OCI-LY7 (cell line): ENCODE results near the gene RCCD1. TPM values are rescaled to one million over a fixed set of nuclear protein-coding genes. Genes with fewer than 3 reads are reported as not detected.

Experiments
- BruUV-seq: library from RNA; stranded (reverse); fragments of 400-500 nt; replicated peaks from 2 replicates; lab custom pipeline; 2021; lab: Mats Ljungman, UMichigan
- CTCF ChIA-PET: fragments of 300-600 bp; sonication (Branson Sonifier 250); formaldehyde crosslinking; loops from one replicate; lab custom pipeline; 2022; ENCODE audit warnings: antibody characterized with exemption; ENCODE audit not compliant: unreplicated experiment; lab: Charles Lee
- POLR2A ChIA-PET: fragments of 300-600 bp; sonication (Branson Sonifier 250); formaldehyde crosslinking; loops from one replicate; lab custom pipeline; 2022; ENCODE audit warnings: antibody characterized with exemption; lab: Charles Lee
- DNase-seq: peaks from one replicate; pipeline ENCODE4 v3.0.0-alpha.2; 2015; ENCODE audit warnings: low spot score
- H2AFZ ChIP-seq: fragments of 200-600 bp; sonication (generic), shearing (Covaris generic); 2 replicates; pipeline ENCODE4 v1.6.1; 2014; ENCODE audit warnings: mild to moderate bottlenecking, antibody characterized with exemption, low read length, moderate library complexity
- H3K27ac ChIP-seq: fragments of 200-600 bp; sonication (generic); 2 replicates; pipeline ENCODE4 v1.5.1; 2014; ENCODE audit warnings: mixed run types, low read depth, mild to moderate bottlenecking, moderate library complexity, low read length, inconsistent platforms; ENCODE audit not compliant: poor library complexity, severe bottlenecking
- H3K36me3 ChIP-seq: fragments of 200-600 bp; sonication (generic); 2 replicates; pipeline ENCODE4 v1.6.1; 2014; ENCODE audit warnings: mild to moderate bottlenecking, antibody characterized with exemption, low read length, moderate library complexity, mixed read lengths; ENCODE audit not compliant: insufficient read depth
- H3K4me1 ChIP-seq: fragments of 200-600 bp; sonication (generic); 2 replicates; pipeline ENCODE4 v1.5.1; 2014; ENCODE audit warnings: mild to moderate bottlenecking, low read length; ENCODE audit not compliant: insufficient read depth, poor library complexity, severe bottlenecking
- H3K4me2 ChIP-seq: fragments of 200-600 bp; sonication (generic); 2 replicates; pipeline ENCODE4 v1.6.1; 2014; ENCODE audit warnings: mild to moderate bottlenecking, low read length
- H3K4me3 ChIP-seq: fragments of 200-600 bp; sonication (generic); 2 replicates; pipeline ENCODE4 v1.5.1; 2014; ENCODE audit warnings: mild to moderate bottlenecking, low read depth, low read length; ENCODE audit not compliant: poor library complexity, severe bottlenecking
- H3K79me2 ChIP-seq: fragments of 200-600 bp; sonication (generic); 2 replicates; pipeline ENCODE4 v1.6.1; 2016; ENCODE audit warnings: low read depth, mild to moderate bottlenecking, low read length, moderate library complexity, mixed read lengths; ENCODE audit not compliant: insufficient read depth
- H3K9me2 ChIP-seq: fragments of 200-600 bp; sonication (generic); 2 replicates; pipeline ENCODE4 v1.6.1; 2016; ENCODE audit warnings: mild to moderate bottlenecking, low read length, mixed read lengths; ENCODE audit not compliant: insufficient read depth
- H3K9me3 ChIP-seq: fragments of 200-600 bp; sonication (generic); 2 replicates; pipeline ENCODE4 v1.6.1; 2014; ENCODE audit warnings: mild to moderate bottlenecking, mixed run types, low read length, mixed read lengths
- H4K20me1 ChIP-seq: fragments of 200-600 bp; sonication (generic); 2 replicates; pipeline ENCODE4 v1.6.1; 2014; ENCODE audit warnings: mild to moderate bottlenecking, antibody characterized with exemption, low read length, moderate library complexity, mixed read lengths; ENCODE audit not compliant: insufficient read depth
- EZH2phosphoT487 ChIP-seq: fragments of 200-600 bp; sonication (generic); IDR thresholded peaks from 2 replicates; pipeline ENCODE4 v1.6.1; 2018; ENCODE audit warnings: low read depth, borderline replicate concordance, mild to moderate bottlenecking, mixed run types, antibody characterized with exemption, low read length, moderate library complexity, mixed read lengths
- intact Hi-C: fragments of 100-400 bp; cut with micrococcal nuclease; formaldehyde crosslinking; loops from one replicate; pipeline ENCODE4 v1.10.0; 2022; ENCODE audit not compliant: unreplicated experiment
- total RNA-seq, 2 experiments: library from RNA; depleted of rRNA in 1 of 2; stranded (reverse); fragments of >200 nt in 1 of 2; shearing (Covaris generic) in 1 of 2; gene quantifications; 2 replicates each; pipeline ENCODE4 v1.2.3, GENCODE V29; 2014 to 2022
- TF ChIP-seq, protein P1 (sequence below): fragments of 200-600 bp; sonication (generic); conservative IDR thresholded peaks from 2 replicates; pipeline ENCODE4 v1.5.1; 2014; ENCODE audit warnings: mild to moderate bottlenecking, antibody characterized with exemption, low read length, moderate library complexity, mixed read lengths

RCCD1 gene
- total RNA-seq, 2 experiments from 2014 or later, result 77.7 to 84.5 TPM

DNA sequence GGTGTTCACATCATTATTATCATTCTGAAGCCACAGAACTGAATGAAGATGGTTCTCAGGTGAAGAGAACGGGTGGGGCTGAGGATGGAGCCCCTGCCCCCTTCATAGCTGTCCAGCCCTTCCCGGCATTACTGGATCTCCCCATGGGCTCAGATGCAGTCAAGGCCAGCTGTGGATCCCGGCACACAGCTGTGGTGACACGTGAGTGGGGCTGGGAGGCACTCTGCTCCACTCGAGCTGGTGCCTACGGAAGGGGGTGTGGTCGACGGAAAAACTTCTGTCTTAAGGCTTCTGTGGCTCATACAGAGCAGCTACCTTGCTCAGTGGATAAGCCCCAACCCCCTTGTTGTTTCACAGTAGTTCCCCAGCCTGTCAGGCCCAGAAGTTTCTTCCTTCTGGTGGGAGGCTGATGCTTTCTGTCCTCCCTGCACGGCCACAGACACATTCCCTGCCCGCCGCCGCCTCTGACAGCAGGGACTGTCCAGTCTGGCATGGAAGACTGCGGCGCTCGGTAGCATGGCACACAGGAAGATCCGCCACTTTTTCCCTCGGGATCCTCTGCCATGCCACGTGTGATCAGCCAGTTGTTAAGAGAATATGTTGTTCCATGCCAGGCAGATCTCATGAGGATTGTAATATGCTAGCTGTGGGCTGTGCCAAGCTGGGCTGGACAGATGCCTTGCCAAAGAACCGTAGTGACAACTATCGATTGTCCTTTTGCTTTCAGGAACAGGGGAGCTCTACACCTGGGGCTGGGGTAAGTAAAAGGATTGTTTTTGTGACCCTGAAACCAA lies 5.8 kb downstream of the RCCD1 start:
- H3K27ac ChIP-seq, result no peak overlapping the region
- H3K9me3 ChIP-seq, result no peaks in the 10 kb centered on the region
- H2AFZ ChIP-seq, result no peak overlapping the region
- no TSS peak for BruUV-seq
- no peaks in the 10 kb centered on the region for H3K9me2 ChIP-seq
- H4K20me1 ChIP-seq, result no peaks in the 10 kb centered on the region; the same call in 1 of the 2 replicates
- H3K79me2 ChIP-seq, result peaks cover 10% of the 10 kb centered on the region
- intact Hi-C loops, result no loop called here
- no peak overlapping the region for H3K4me3 ChIP-seq
- peaks cover 81% of the 10 kb centered on the region for H3K36me3 ChIP-seq
- H3K4me1 ChIP-seq, result peaks cover 11% of the 10 kb centered on the region
- H3K4me2 ChIP-seq, result no peak overlapping the region
- ChIA-PET CTCF (no interaction called here), POLR2A (interaction anchor here (0.7 to 2.1 kb wide), 3 partner anchors 28 to 67 kb away, joined by 3 to 5 read pairs (median 4); partner anchors contain the start of gene HDDC3)
- no peak for DNase-seq
- no peak for TF ChIP-seq EZH2phosphoT487
- TF ChIP-seq, protein P1, sequence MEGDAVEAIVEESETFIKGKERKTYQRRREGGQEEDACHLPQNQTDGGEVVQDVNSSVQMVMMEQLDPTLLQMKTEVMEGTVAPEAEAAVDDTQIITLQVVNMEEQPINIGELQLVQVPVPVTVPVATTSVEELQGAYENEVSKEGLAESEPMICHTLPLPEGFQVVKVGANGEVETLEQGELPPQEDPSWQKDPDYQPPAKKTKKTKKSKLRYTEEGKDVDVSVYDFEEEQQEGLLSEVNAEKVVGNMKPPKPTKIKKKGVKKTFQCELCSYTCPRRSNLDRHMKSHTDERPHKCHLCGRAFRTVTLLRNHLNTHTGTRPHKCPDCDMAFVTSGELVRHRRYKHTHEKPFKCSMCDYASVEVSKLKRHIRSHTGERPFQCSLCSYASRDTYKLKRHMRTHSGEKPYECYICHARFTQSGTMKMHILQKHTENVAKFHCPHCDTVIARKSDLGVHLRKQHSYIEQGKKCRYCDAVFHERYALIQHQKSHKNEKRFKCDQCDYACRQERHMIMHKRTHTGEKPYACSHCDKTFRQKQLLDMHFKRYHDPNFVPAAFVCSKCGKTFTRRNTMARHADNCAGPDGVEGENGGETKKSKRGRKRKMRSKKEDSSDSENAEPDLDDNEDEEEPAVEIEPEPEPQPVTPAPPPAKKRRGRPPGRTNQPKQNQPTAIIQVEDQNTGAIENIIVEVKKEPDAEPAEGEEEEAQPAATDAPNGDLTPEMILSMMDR, result no peak

DNA sequence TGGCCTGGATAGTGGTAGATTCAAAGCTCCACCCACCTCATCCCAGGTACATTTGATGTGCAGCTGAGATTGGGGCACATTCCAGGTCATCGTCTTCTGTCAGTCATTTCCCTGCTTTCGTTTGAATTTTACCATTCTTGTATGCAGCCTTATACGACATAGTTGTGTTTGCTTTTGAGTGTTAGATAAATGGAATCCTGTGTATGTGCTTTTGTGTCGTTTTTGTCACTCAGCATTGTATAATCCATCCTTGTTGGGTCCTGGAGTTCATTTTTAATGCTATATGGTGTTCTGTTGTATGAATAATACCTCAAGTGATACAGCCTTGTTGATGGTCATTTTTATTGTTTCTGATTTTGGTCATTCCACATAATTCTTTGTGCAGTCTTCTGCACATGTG lies 7.3 kb downstream of the RCCD1 start:
- DNase-seq, result no peak
- no peak overlapping the region for H2AFZ ChIP-seq
- H3K9me2 ChIP-seq, result no peaks in the 10 kb centered on the region
- POLR2A ChIA-PET, result no interaction called here
- H3K79me2 ChIP-seq, result no peaks in the 10 kb centered on the region
- no TSS peak for BruUV-seq
- H3K4me3 ChIP-seq, result no peak overlapping the region
- H3K4me1 ChIP-seq, result no peaks in the 10 kb centered on the region
- H3K27ac ChIP-seq, result no peak overlapping the region
- TF ChIP-seq, protein P1, result no peak
- no peak for TF ChIP-seq EZH2phosphoT487
- CTCF ChIA-PET, result no interaction called here
- H4K20me1 ChIP-seq, result no peaks in the 10 kb centered on the region; the same call in 1 of the 2 replicates
- H3K4me2 ChIP-seq, result no peak overlapping the region
- intact Hi-C loops, result no loop called here
- peaks cover 95% of the 10 kb centered on the region for H3K36me3 ChIP-seq
- H3K9me3 ChIP-seq, result no peaks in the 10 kb centered on the region

DNA sequence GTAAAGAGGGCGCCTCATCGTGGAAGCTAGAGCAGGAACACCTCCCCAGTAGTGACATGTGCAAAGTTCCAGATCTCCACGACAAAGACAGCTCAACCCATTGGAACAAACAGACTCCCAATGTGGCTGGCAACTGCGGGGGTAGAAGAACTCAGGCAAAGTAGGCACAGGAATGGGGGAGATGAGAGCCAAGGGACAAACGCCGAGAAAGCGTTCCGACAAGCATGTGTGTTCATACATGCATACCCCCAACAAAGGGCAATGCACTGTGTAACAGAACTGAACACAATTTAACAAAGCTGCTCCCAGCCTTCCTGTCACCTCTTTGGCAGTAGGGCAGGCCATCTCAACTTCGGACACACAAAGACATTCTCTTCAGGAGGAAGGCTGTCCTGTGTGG lies 11.6 kb downstream of the RCCD1 start:
- BruUV-seq, result TSS peak; percentile 33
- Histone ChIP-seq H3K79me2 (no peaks in the 10 kb centered on the region), H3K4me1 (no peaks in the 10 kb centered on the region), H3K4me2 (no peak overlapping the region), H4K20me1 (no peaks in the 10 kb centered on the region; the same call in 1 of the 2 replicates), H3K9me3 (no peaks in the 10 kb centered on the region), H3K4me3 (no peak overlapping the region), H3K9me2 (no peaks in the 10 kb centered on the region), H3K27ac (no peak overlapping the region), H2AFZ (no peak overlapping the region), H3K36me3 (peaks cover 97% of the 10 kb centered on the region)
- POLR2A ChIA-PET, result interaction anchor here (0.9 to 1.5 kb wide), 2 partner anchors 13 to 20 kb away, joined by 3 to 4 read pairs; no protein-coding TSS in a partner anchor
- TF ChIP-seq EZH2phosphoT487, result no peak
- TF ChIP-seq, protein P1, result no peak
- DNase-seq, result no peak
- CTCF ChIA-PET, result no interaction called here
- intact Hi-C loops, result no loop called here
